ENCODE data around the gene DEPDC5.

DNA sequence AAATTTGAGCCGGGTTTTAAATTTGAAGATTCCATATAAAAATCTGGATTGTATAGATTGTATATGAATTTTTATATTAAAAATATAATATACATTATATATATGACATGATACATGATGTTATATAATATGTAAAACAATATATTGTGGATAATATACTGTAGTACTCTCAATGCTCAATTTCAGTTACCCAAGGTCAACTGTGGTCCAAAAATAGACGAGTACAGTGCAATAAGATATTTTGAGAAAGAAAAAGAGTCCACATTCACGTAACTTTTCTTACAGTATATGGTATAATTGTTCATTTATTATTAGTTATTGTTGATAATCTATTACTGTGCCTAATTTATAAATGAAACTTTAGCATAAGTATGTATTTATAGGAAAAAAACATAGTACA lies 96.3 kb downstream of the DEPDC5 start:
- TF ChIP-seq, protein P1, sequence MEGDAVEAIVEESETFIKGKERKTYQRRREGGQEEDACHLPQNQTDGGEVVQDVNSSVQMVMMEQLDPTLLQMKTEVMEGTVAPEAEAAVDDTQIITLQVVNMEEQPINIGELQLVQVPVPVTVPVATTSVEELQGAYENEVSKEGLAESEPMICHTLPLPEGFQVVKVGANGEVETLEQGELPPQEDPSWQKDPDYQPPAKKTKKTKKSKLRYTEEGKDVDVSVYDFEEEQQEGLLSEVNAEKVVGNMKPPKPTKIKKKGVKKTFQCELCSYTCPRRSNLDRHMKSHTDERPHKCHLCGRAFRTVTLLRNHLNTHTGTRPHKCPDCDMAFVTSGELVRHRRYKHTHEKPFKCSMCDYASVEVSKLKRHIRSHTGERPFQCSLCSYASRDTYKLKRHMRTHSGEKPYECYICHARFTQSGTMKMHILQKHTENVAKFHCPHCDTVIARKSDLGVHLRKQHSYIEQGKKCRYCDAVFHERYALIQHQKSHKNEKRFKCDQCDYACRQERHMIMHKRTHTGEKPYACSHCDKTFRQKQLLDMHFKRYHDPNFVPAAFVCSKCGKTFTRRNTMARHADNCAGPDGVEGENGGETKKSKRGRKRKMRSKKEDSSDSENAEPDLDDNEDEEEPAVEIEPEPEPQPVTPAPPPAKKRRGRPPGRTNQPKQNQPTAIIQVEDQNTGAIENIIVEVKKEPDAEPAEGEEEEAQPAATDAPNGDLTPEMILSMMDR (IDR thresholded peaks at IDR 0.05): no peak
- TF ChIP-seq POLR2A (IDR thresholded peaks at IDR 0.05) (no peak), POLR2AphosphoS5 (IDR thresholded peaks at IDR 0.05) (no peak)
